22Rv1 (cell line): ENCODE results near the gene SUGCT.

Source experiments
- CTCF ChIP-seq: fragments of 450-650 bp; IDR thresholded peaks from 2 replicates; pipeline ENCODE4 v1.5.1; 2017; ENCODE audit warnings: mild to moderate bottlenecking
- ZFX ChIP-seq: fragments of 450-650 bp; IDR thresholded peaks from 2 replicates; pipeline ENCODE4 v1.6.1; 2017; ENCODE audit warnings: antibody characterized with exemption, borderline replicate concordance

GRCh38 chr7:40204581-40204980, 69.8 kb downstream of the SUGCT start:
- TF ChIP-seq CTCF: no peak
- TF ChIP-seq ZFX: no peak
